T-cell (primary cell): Measurements from ENCODE around the gene TMC2. TPM values are rescaled to one million over a fixed set of nuclear protein-coding genes. Genes with fewer than 3 reads are reported as not detected.

Source experiments
- ATAC-seq, 4 experiments: fragments of 200-7000 bp in 3 of 4; fragments of 150-1000 bp in 1 of 4; cut with Tn5 transposase; replicated peaks in 1 of 4; 1 replicate in 3 of 4; 2 replicates in 1 of 4; pipeline ENCODE4 v1.10.0; 2021; ENCODE audit warnings: moderate library complexity in 3 of 4, mild to moderate bottlenecking in 2 of 4, moderate number of reproducible peaks in 1 of 4
- CTCF ChIA-PET, 2 donors: fragments of 300-600 bp; sonication (Branson Sonifier 250); formaldehyde crosslinking; loops; one replicate each; lab custom pipeline; 2022; ENCODE audit warnings: antibody characterized with exemption in 2 of 2; lab: Charles Lee
- POLR2A ChIA-PET, 2 donors: fragments of 300-600 bp; sonication (Branson Sonifier 250); formaldehyde crosslinking; loops; one replicate each; lab custom pipeline; 2022; ENCODE audit warnings: antibody characterized with exemption in 2 of 2; lab: Charles Lee
- DNase-seq, 35 experiments: peaks; one replicate each; pipeline versions ENCODE4 v3.0.0 to v3.0.0-alpha.2; 2013 to 2023
- H3K27ac ChIP-seq: one replicate; pipeline ENCODE4 v1.5.1; 2013; ENCODE audit warnings: low read length
- H3K27me3 ChIP-seq, 2 experiments: replicated peaks in 1 of 2; 1 replicate in 1 of 2; 2 replicates in 1 of 2; pipeline versions ENCODE4 v1.6.1 to v1.7.0; 2013; ENCODE audit warnings: low read length in 1 of 2, mixed read lengths in 1 of 2; ENCODE audit not compliant: control insufficient read depth in 2 of 2, insufficient read depth in 2 of 2; ENCODE audit errors: extremely low read depth in 1 of 2
- H3K36me3 ChIP-seq, 2 donors: 1 replicate in 1 of 2; 2 replicates in 1 of 2; pipeline versions ENCODE4 v1.6.1 to v1.7.0; 2013; ENCODE audit warnings: low read length in 1 of 2; ENCODE audit not compliant: control insufficient read depth in 2 of 2, insufficient read depth in 1 of 2; ENCODE audit errors: extremely low read depth in 1 of 2
- H3K4me1 ChIP-seq, 2 experiments: 1 replicate in 1 of 2; 2 replicates in 1 of 2; pipeline versions ENCODE4 v1.6.1 to v1.7.0; 2013; ENCODE audit warnings: low read length in 2 of 2, mixed read lengths in 1 of 2; ENCODE audit not compliant: insufficient read depth in 2 of 2, control insufficient read depth in 1 of 2; ENCODE audit errors: extremely low read depth in 1 of 2
- H3K4me3 ChIP-seq, 2 donors: 1 replicate in 1 of 2; 2 replicates in 1 of 2; pipeline versions ENCODE4 v1.5.1 to v1.7.0; 2013; ENCODE audit warnings: mild to moderate bottlenecking in 2 of 2, low read length in 1 of 2, moderate library complexity in 1 of 2; ENCODE audit not compliant: control insufficient read depth in 1 of 2; ENCODE audit errors: extremely low read depth in 1 of 2
- H3K9me3 ChIP-seq: 2 replicates; pipeline ENCODE4 v1.7.0; 2013
- H3K27ac Mint-ChIP-seq, 2 donors: one replicate each; pipeline ENCODE4 v1.8.0; 2020 to 2021; ENCODE audit warnings: mild to moderate bottlenecking in 2 of 2, mixed read lengths in 2 of 2
- H3K27me3 Mint-ChIP-seq, 2 donors: one replicate each; pipeline ENCODE4 v1.8.0; 2021 to 2022; ENCODE audit warnings: mixed read lengths in 2 of 2
- H3K36me3 Mint-ChIP-seq: one replicate; pipeline ENCODE4 v1.8.0; 2021; ENCODE audit warnings: mixed read lengths
- H3K4me1 Mint-ChIP-seq, 3 donors: one replicate each; pipeline ENCODE4 v1.8.0; 2020 to 2022; ENCODE audit warnings: mixed read lengths in 3 of 3, mild to moderate bottlenecking in 1 of 3
- H3K4me3 Mint-ChIP-seq, 3 donors: one replicate each; pipeline ENCODE4 v1.8.0; 2020 to 2022; ENCODE audit warnings: mild to moderate bottlenecking in 3 of 3, mixed read lengths in 3 of 3, moderate library complexity in 3 of 3
- H3K9me3 Mint-ChIP-seq, 3 donors: one replicate each; pipeline ENCODE4 v1.8.0; 2020 to 2022; ENCODE audit warnings: mixed read lengths in 3 of 3
- WGBS: methylation state at CpG from one replicate; pipeline ENCODE4 v1.1.5; 2013; ENCODE audit warnings: missing lambda C conversion rate; ENCODE audit not compliant: insufficient coverage; 5-methylcytosine and 5-hydroxymethylcytosine counted together
- total RNA-seq, 35 experiments: library from RNA in 6 of 35; stranded (reverse) in 6 of 35; fragments of 120-200 nt in 1 of 35; gene quantifications; one replicate each; pipeline versions ENCODE4 v1.2.1 to v1.2.4 and lab custom pipeline; 2013 to 2026

TMC2 gene
- total RNA-seq, 5 donors from 2014 or later (not counting 1 experiment from before 2014, with no cell fraction given), result not detected

GRCh38 chr20:2624190-2624589 lies 87.8 kb downstream of the TMC2 start:
- Mint-ChIP-seq H3K4me1 (no peaks in the 10 kb centered on the region), H3K27me3 (peaks cover 27 to 32% of the 10 kb centered on the region in 2 donors), H3K4me3 (no peak overlapping the region), H3K27ac (no peak overlapping the region), H3K36me3 (no peaks in the 10 kb centered on the region), H3K9me3 (peaks cover 5 to 13% (median 9%) of the 10 kb centered on the region in 3 donors)
- H3K4me3 ChIP-seq, result no peak overlapping the region
- H3K36me3 ChIP-seq, result no peaks in the 10 kb centered on the region
- DNase-seq, result no peak
- WGBS, result 58% methylated on average over 3 of the region's 4 CpGs
- H3K4me1 ChIP-seq, result no peaks in the 10 kb centered on the region
- no peak for ATAC-seq
- H3K9me3 ChIP-seq, result no peaks in the 10 kb centered on the region
- CTCF ChIA-PET, result no interaction called here
- POLR2A ChIA-PET, result no interaction called here
- H3K27ac ChIP-seq, result no peak overlapping the region
- peaks cover 0 to 12% of the 10 kb centered on the region in 2 experiments for H3K27me3 ChIP-seq

DNA sequence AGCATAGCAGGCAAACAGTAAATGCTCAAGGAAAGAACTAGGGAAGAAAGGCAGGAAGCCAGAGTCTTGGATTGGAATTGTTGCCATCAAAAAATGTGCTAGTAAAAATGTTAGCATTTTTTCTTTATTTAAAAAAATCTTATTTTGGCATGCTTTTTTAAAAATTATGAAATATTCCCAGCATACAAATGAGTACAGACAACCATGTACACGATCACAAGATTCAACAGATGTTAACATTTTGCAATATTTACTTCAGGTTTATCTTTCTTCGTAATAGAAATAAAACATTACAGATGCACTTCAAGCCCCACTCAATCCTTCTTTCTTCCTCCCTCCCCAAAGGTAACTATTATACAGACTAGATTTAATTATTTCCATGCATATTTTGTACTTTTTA lies 88.7 kb downstream of the TMC2 start:
- no peaks in the 10 kb centered on the region for H3K36me3 Mint-ChIP-seq
- H3K9me3 Mint-ChIP-seq, result peaks cover 5 to 9% (median 6%) of the 10 kb centered on the region in 3 donors
- no peak overlapping the region for H3K4me3 ChIP-seq
- peaks cover 0 to 8% of the 10 kb centered on the region in 2 experiments for H3K27me3 ChIP-seq
- no peak for ATAC-seq
- H3K4me1 ChIP-seq, result no peaks in the 10 kb centered on the region
- H3K27ac Mint-ChIP-seq, result no peak overlapping the region
- H3K4me1 Mint-ChIP-seq, result no peaks in the 10 kb centered on the region
- DNase-seq, result no peak
- peaks cover 19 to 24% of the 10 kb centered on the region in 2 donors for H3K27me3 Mint-ChIP-seq
- ChIA-PET POLR2A (no interaction called here), CTCF (no interaction called here)
- WGBS, result no CpG with 5 or more reads among the region's 2 CpGs
- H3K9me3 ChIP-seq, result no peaks in the 10 kb centered on the region
- H3K4me3 Mint-ChIP-seq, result no peak overlapping the region
- no peak overlapping the region for H3K27ac ChIP-seq
- H3K36me3 ChIP-seq, result no peaks in the 10 kb centered on the region

DNA sequence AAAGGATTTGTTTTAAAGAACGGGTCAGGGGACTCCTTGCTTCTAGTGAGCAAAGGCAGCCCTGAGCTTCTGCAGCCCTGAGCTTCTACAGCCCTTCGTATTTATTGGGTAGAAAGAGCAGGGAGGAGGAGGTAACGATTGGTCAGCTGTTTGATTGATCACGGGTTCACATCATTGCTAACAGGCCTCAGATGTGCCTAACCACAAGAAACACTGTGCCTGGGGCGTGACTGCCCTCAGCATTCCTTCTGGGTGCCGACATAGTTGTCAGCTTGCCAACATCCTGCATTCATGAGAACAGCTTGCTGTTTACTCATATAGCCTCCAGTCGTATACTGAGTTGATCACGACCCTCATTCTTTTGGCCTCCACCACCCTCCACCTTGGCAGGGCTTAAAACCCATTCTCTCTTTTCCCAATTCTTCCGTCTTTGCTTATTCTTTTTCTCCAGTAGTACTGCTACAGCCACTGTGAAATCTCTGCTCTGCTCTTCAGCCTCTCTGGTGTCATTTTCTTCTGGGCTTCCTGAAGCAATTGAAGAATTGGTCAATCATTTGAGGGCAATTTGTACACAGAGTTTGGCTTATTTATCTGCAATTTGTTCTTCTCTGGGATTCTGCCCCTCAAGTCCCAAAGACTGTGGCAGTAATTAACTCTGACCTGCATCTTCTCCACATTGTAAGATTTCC lies 90.6 kb downstream of the TMC2 start:
- 75% methylated on average over 8 of the region's 9 CpGs for WGBS
- Histone ChIP-seq H3K4me1 (no peaks in the 10 kb centered on the region), H3K36me3 (no peaks in the 10 kb centered on the region), H3K4me3 (no peak overlapping the region), H3K27me3 (peaks cover 0 to 14% of the 10 kb centered on the region in 2 experiments), H3K27ac (no peak overlapping the region), H3K9me3 (no peaks in the 10 kb centered on the region)
- H3K36me3 Mint-ChIP-seq, result no peaks in the 10 kb centered on the region
- no peak overlapping the region for H3K27ac Mint-ChIP-seq
- CTCF ChIA-PET, result no interaction called here
- no peaks in the 10 kb centered on the region for H3K4me1 Mint-ChIP-seq
- no peak for ATAC-seq
- peaks cover 5 to 24% (median 10%) of the 10 kb centered on the region in 3 donors for H3K9me3 Mint-ChIP-seq
- no peak for DNase-seq
- no peak overlapping the region for H3K4me3 Mint-ChIP-seq
- H3K27me3 Mint-ChIP-seq, result peaks cover 20 to 27% of the 10 kb centered on the region in 2 donors
- POLR2A ChIA-PET, result no interaction called here

DNA sequence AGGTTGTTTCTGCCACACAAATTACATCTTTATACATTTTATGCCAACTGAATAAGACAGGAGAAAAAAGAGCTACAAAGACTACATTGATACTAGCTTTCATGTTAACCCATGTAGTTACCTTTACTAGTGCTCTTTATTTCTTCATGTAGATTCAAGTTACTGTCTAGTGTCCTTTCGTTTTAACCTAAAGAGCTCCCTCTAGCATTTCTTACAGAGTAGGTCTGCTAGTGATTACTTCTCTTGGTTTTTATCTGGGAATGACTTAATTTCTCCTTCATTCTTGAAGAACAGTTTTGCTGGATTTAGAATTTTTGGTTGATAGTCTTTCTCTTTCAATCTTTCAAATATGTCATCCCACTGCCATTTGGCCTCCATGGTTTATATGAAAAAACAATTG lies 94.9 kb downstream of the TMC2 start:
- Histone ChIP-seq H3K36me3 (no peaks in the 10 kb centered on the region), H3K4me3 (no peak overlapping the region), H3K4me1 (no peaks in the 10 kb centered on the region), H3K27ac (no peak overlapping the region), H3K27me3 (peaks cover 0 to 14% of the 10 kb centered on the region in 2 experiments), H3K9me3 (no peaks in the 10 kb centered on the region)
- no peak overlapping the region for H3K4me3 Mint-ChIP-seq
- peaks cover 23 to 27% of the 10 kb centered on the region in 2 donors for H3K27me3 Mint-ChIP-seq
- no peaks in the 10 kb centered on the region for H3K4me1 Mint-ChIP-seq
- WGBS, result no CpG with 5 or more reads among the region's 1 CpG
- ATAC-seq (no peak), DNase-seq (no peak)
- no peak overlapping the region for H3K27ac Mint-ChIP-seq
- H3K9me3 Mint-ChIP-seq, result peaks cover 4 to 19% (median 6%) of the 10 kb centered on the region in 3 donors
- H3K36me3 Mint-ChIP-seq, result no peaks in the 10 kb centered on the region
- ChIA-PET POLR2A (no interaction called here), CTCF (no interaction called here)

DNA sequence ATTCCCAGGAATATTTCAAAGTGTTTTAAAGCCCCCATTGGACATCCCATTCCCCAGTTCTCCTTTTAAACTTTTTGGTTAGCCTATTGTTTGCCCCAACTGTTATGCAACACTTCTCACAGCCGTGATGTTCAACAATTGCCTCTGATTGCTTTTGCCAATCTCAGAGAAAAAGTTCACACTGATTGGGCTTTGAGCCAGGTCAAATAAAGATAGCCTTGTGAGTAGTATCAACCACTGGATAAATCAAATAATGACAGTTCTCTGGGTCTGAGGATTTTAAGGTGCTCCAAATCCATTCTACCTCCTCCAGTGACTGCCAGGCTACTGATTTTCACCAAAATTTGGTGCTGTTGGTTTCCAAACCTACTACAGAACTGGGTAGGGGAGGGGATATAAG lies 97.0 kb downstream of the TMC2 start:
- H3K4me1 ChIP-seq, result peaks cover 0 to 10% of the 10 kb centered on the region in 2 experiments
- peaks cover 0 to 18% (median 4%) of the 10 kb centered on the region in 3 donors for H3K9me3 Mint-ChIP-seq
- no CpG with 5 or more reads among the region's 1 CpG for WGBS
- peaks cover 0 to 8% (median 6%) of the 10 kb centered on the region in 3 donors for H3K4me1 Mint-ChIP-seq
- no peaks in the 10 kb centered on the region for H3K36me3 ChIP-seq
- DNase-seq (no peak), ATAC-seq (no peak)
- ChIA-PET CTCF (no interaction called here), POLR2A (no interaction called here)
- peaks cover 0 to 14% of the 10 kb centered on the region in 2 experiments for H3K27me3 ChIP-seq
- no peak overlapping the region for H3K4me3 Mint-ChIP-seq
- no peaks in the 10 kb centered on the region for H3K9me3 ChIP-seq
- no peaks in the 10 kb centered on the region for H3K36me3 Mint-ChIP-seq
- peaks cover 20 to 23% of the 10 kb centered on the region in 2 donors for H3K27me3 Mint-ChIP-seq
- no peak overlapping the region for H3K4me3 ChIP-seq
- no peak overlapping the region for H3K27ac ChIP-seq
- no peak overlapping the region for H3K27ac Mint-ChIP-seq

GRCh38 chr20:2637246-2637645 lies 100.9 kb downstream of the TMC2 start:
- Mint-ChIP-seq H3K27ac (peak overlapping the region in 1 of 2 donors; percentile 45), H3K9me3 (no peaks in the 10 kb centered on the region), H3K36me3 (peaks cover 4% of the 10 kb centered on the region), H3K4me1 (peaks cover 0 to 8% (median 6%) of the 10 kb centered on the region in 3 donors), H3K27me3 (peaks cover 4 to 6% of the 10 kb centered on the region in 2 donors), H3K4me3 (no peak overlapping the region)
- no peaks in the 10 kb centered on the region for H3K36me3 ChIP-seq
- peaks cover 0 to 10% of the 10 kb centered on the region in 2 experiments for H3K4me1 ChIP-seq
- ChIA-PET CTCF (interaction anchor here in 1 of 2 donors (0.6 kb wide), 1 partner anchor 1133 kb away, joined by 3 read pairs; no protein-coding TSS in a partner anchor), POLR2A (interaction anchor here in 1 of 2 donors (0.6 to 0.7 kb wide), 2 partner anchors 14 to 1308 kb away, joined by 3 to 4 read pairs; no protein-coding TSS in a partner anchor)
- H3K4me3 ChIP-seq, result no peak overlapping the region
- H3K27me3 ChIP-seq, result peaks cover 0 to 5% of the 10 kb centered on the region in 2 experiments
- no peaks in the 10 kb centered on the region for H3K9me3 ChIP-seq
- ATAC-seq (peak in 1 of 4 experiments; percentile 53), DNase-seq (peak in 6 of 35 experiments; percentile 1 to 32 (median 11))
- no peak overlapping the region for H3K27ac ChIP-seq
- no CpG with 5 or more reads among the region's 6 CpGs for WGBS
